LHCN-M2 (cell line): ENCODE results near the gene TNFRSF12A. TPM values are rescaled to one million over a fixed set of nuclear protein-coding genes. Genes with fewer than 3 reads are reported as not detected.
A peak's percentile ranks its signal among the peaks of the same experiment; 100 is the strongest.

Source experiments
- DNase-seq: peaks from one replicate; pipeline ENCODE4 v3.0.0-alpha.2; 2012; ENCODE audit warnings: low read depth
- total RNA-seq: library from RNA; depleted of rRNA; stranded (reverse); fragments of >200 nt; gene quantifications from 2 replicates; pipeline ENCODE4 v1.2.3, GENCODE V29; 2014

The TNFRSF12A gene
- total RNA-seq, 1 experiment from 2014 or later: 574 TPM

DNA sequence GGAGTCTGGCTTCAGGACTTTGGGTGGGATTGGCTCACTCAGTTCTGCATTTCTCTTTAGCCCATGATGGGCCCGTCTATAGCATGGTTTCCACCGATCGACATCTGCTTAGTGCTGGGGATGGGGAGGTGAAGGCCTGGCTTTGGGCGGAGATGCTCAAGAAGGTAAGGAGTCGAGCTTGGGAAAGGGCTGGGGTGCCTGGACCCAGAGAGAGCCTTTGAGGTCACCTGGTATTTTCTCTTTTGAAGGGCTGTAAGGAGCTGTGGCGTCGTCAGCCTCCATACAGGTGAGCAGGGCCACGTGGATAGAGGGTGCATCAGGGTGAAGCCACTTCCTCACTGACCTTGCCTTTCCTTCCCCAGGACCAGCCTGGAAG is 5.8 kb downstream of the TNFRSF12A start:
- DNase-seq: no peak

DNA sequence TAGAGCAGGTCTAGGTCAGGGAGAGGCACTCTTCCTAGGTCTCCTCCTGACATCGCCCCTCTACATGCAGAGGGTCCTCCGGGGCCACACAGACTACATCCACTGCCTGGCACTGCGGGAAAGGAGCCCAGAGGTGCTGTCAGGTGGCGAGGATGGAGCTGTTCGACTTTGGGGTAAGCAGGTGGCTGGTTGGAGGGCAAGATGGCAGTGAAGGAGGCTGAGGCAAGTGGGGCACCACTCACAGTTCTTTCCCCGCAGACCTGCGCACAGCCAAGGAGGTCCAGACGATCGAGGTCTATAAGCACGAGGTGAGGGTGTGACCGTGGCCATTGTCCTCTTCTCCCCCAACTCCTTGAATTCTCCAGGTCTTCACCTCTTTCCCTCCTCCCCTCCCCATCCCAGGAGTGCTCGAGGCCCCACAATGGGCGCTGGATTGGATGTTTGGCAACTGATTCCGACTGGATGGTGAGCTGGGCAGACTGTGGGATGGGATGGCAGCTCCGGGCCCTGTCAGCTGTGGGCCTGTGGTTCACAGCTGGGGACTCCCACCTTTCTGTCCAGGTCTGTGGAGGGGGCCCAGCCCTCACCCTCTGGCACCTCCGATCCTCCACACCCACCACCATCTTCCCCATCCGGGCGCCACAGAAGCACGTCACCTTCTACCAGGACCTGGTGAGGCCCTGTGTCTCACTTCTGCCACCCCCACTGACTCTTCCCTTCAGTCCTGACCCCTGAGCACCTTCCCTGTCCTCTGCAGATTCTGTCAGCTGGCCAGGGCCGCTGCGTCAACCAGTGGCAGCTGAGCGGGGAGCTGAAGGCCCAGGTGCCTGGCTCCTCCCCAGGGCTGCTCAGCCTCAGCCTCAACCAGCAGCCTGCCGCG is 6.7 kb downstream of the TNFRSF12A start:
- no peak for DNase-seq

GRCh38 chr16:3027489-3027795 is 7.3 kb downstream of the TNFRSF12A start:
- peak; percentile 18 for DNase-seq

DNA sequence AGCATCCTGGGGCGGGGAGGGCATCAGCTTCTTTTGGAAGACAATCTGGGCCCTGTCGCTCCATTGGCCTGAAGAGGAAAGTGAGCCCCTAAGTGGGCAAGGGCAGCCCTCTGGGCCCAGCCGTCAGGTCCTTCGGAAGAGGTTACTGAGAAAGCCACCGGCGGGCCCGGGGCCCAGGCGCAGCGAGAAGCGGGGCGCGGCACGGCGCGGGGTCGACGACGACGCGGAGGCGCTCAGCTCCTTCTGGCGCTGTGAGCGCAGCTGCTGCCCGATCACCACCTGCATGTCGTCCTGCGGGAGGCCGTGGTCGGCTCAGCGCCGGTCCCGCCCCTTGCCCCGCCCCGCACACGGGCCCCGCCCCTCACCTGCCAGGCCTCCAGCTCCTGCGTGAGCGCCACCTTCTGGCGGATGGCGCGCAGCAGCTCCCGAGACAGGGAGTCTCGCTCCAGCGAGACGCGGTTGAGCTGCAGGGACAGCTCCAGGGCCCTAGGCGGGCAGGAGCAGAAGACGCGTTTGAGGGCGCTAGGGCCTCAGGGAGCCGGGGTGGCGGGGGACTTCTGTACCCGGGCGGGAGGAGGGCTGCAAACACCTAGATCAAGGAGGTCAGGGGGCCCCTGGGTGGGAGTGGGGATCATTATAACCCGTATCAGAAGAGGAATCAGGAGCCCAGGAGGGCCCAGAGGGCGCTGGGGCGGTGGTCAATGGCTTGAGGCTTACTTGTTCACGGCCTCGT is 8.0 kb downstream of the TNFRSF12A start:
- DNase-seq: peak; percentile 27

- no peak for DNase-seq
These were observed 8.7 kb downstream of the TNFRSF12A start for GRCh38 chr16:3028716-3029319.

DNA sequence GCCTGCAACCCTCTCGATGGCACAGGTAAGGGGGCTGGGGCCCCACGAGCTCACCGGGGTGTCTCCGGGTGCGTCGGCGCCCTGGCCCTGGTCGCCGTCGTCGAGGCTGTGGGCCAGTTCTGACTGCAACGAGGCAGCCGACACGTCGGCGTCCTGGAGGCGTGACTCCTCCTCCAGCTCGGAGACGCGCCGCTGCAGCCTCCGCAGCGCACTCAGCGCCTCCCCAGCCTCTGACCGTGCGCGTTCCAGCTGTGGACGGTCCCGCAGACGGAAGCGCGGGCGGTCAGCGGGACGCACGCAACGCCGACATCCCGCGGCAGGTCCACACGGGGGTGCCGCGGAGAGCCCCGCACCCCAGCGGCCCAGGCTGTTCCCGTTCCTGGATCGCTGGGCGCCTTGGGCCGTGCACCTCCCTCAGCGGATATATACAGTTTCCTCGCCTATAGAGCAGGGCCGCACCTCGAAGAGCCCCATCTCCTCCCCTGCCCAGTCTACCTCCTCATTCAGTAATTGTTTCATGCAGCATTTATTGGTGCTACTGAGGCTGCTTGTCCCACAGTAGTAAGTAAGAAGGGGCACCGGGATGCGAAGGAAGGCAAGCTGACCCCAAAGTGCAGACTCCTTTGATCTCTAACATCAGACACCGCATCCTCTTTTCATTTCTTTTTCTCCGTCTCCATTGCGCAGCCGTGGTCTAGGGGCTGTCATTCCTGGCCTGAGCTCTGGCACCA is 9.5 kb downstream of the TNFRSF12A start:
- DNase-seq: no peak

DNA sequence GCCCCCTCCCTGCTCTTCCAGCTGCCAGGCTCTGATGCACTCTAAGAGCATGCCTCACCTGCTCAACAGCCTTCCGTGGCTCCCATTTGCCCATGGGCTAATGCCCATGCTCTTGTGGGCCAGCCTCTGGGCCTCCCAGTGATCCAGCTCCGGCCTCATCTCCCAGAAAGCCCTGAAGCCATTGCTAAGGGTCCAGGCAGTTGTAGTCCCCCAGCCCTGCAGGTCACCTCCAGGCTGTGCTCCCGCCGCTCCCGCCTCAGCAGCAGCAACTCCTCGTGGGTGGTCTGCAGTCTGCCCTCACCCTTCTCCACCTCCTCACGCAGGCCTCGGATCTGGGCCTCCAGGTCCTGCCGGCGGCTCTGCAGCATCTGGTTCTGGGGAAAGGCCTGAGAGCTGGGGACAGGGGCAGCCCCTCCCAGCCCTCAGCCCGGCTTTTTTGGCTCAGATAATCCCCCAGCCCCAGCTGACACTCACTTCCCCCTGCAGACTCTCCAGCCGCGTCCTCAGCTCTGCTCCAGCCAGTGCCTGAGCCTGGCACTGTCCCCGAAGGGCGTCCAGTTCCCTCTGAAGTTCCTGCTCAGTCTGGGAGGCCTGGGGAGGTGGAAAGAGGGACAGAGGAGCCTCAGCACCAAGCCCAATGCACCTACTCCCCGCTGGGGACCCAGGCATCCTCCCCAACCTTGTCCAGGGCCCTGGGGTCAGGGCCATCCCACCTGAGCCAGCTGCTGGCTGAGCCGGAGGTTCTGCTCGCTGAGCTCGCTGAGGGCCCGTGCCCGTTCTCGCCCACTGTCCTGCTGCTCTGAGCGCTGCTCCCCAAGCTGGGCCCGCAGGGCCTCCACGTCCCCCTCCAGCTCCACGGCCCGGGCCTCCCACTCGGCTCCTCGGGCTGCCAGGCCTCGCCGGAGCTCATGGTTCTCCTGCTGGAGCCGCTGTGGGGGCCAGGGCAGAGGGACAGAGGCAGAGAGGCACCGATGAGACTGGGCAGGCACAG is 10.3 kb downstream of the TNFRSF12A start:
- DNase-seq: no peak

DNA sequence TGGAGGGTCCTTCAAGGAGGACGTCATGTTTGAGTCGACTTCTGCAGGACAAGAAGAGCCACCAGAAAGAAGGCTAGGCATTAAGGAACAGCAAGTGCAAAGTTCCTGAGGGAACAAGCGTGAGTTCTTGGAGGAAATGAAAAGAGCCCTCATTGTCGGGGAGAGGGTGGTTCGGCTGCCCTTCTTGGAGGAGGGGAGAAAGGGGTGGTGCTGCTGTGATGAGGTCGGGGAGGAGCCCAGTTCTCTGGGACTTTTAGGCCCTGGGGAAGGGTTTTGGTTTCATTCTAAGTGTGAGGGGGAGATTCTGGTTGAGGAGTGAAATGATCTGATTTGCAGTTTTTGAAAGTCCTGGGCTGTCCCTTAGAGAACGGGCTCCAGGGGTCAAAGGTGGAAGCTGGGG is 12.5 kb downstream of the TNFRSF12A start:
- DNase-seq: no peak

DNA sequence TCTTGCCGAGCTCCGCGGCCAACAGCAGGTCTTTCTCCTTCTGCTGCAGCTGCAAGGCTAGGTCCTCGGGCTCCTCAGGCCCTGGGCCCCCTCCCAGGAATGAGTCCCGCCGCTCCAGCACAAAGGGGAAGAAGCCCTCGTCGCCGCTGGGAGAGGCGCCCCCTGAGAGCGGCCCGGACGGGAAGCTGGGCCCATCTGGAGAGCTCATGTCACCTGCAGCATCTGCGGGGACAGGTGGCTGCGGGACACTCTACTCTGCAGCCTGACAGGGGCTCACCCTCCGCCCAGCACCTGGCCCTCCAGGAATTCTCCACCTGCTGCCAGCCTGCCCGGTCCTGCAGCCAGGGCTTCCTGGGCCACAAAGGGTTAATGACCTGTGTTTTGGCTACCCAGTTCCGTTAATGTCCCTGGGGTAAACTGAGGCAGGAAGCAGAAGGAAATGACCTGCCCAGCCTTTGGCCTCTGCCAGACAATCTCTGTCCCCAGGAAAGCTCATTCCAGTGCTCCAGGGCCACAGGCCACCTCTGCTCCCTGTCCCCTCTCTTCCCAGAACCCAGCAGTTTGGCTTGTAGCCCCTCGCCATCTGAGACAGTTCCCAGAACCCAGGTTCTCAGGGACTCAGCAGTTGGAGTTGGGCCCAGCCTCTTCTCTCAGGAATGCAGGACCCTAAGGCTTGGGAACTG is 15.3 kb downstream of the TNFRSF12A start:
- DNase-seq: no peak

DNA sequence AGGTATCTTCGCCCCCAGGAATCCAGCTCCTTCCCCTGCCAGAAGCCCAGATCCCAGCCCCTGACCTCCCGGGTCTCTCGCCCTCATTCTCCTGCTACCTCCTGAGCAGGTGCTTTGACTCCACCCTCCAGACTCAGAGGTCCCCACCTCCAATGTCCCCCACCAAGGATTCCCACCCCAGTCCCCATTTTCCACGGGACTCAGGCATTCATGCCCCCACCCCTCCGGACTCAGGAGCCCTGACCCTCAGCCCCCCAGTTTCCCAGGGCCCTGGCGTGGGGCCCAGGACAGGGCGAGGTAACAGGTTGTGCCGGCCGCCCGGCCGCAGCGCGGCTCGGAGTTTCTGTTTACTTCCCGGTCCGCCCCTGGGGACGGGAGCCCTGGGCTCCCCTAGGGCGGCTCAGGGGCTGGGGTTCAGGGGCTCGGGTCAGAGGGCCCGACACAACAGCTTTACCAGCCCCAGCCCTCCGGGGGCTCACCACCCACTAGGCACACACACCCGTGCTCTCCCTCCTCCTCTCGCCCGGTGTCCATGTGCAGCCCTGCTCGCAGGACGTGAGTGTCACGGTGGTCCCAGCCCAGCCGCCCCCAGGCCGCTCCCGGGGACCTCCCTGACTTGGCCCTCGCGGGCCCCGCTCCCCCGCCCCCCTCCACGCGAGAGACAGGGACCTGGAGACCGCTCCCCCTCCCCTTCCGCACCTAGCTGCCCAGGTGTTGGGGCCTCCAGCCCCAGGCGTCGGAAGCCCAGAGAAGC is 16.0 kb downstream of the TNFRSF12A start:
- DNase-seq: no peak

- no peak for DNase-seq
These were observed 16.7 kb downstream of the TNFRSF12A start, which contains the start of gene BICDL2 for GRCh38 chr16:3036726-3037315. Gene BICDL2, minus strand, starts transcription at chr16:3036944. Its CDS starts 1,448 bp downstream, at chr16:3035496.

GRCh38 chr16:3038256-3038655 is 18.1 kb downstream of the TNFRSF12A start:
- DNase-seq: no peak

GRCh38 chr16:3038896-3039295 is 18.7 kb downstream of the TNFRSF12A start:
- DNase-seq: no peak

DNA sequence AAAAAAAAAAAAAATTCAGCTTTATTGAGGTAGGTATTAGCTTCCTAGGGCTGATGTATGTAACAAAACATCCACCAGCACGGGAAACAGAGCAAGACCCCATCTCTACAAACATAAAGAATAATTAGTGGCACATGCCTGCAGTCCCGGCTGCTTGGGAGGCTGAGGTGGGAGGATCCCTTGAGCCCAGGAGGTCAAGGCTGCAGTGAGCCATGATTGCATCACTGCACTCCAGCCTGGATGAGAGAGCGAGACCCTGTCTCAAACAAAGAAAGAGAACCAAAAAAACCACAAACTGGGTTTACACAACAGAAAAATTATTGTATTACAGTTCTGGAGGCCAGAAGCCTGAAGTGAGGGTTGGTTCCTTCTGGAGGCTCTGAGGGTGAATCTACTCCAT is 22.2 kb downstream of the TNFRSF12A start:
- DNase-seq: no peak

DNA sequence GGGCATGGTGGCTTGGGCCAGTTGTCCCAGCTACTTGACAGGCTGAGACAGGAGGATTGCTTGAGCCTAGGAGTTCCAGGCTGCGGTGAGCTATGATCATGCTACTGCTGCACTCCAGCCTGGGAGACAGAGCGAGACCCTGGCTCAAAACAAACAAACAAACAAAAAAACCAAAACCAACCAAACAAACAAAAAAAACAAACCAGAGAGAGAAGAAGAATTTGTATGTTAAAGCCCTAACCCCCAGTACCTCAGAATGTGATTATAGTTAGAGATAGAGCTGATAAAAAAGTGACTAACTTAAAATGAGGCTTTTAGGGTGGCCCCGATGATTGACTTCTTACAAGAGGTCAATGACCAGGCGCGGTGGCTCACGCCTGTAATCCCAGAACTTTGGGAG is 24.5 kb downstream of the TNFRSF12A start:
- no peak for DNase-seq

GRCh38 chr16:3045758-3046640 is 25.8 kb downstream of the TNFRSF12A start, which contains the start of gene MMP25:
Gene MMP25, plus strand, starts transcription at chr16:3046561. Its CDS starts 357 bp downstream, at chr16:3046918.
- DNase-seq: no peak

GRCh38 chr16:3046641-3047386 is 26.6 kb downstream of the TNFRSF12A start:
- no peak for DNase-seq
